ENCODE data around the gene ZNF532.

The ZNF532 gene

GRCh38 chr18:58868440-58868839 is 3.8 kb downstream of the ZNF532 start:
- peaks cover 81% of the 10 kb centered on the region for H3K79me2 ChIP-seq (ENCODE audit: control insufficient read depth, insufficient read depth, low read length, unreplicated experiment)

GRCh38 chr18:58870130-58870529 is 5.5 kb downstream of the ZNF532 start:
- peaks cover 45% of the 10 kb centered on the region for H3K36me3 ChIP-seq (ENCODE audit: insufficient read depth, low read length)
- peaks cover 34% of the 10 kb centered on the region for H3K4me1 ChIP-seq (ENCODE audit: control insufficient read depth, insufficient read depth, low read length, unreplicated experiment)
- no peak overlapping the region for H2AFZ ChIP-seq (ENCODE audit: low read length, unreplicated experiment)
- H3K27ac ChIP-seq (ENCODE audit: low read depth, low read length) = no peak overlapping the region
- H3K27me3 ChIP-seq (ENCODE audit: insufficient read depth, low read length) = no peaks in the 10 kb centered on the region
- peaks cover 87% of the 10 kb centered on the region for H3K79me2 ChIP-seq (ENCODE audit: control insufficient read depth, insufficient read depth, low read length, unreplicated experiment)
- H3K4me3 ChIP-seq (ENCODE audit: low read depth, low read length) = no peak overlapping the region

More at GRCh38 chr18:58868440-58868839, 3.8 kb downstream of the ZNF532 start:
- no peak overlapping the region for H3K27ac ChIP-seq (ENCODE audit: low read depth, low read length)
- H3K27me3 ChIP-seq (ENCODE audit: insufficient read depth, low read length) = no peaks in the 10 kb centered on the region
- H3K4me3 ChIP-seq (ENCODE audit: low read depth, low read length) = no peak overlapping the region
- no peak overlapping the region for H2AFZ ChIP-seq (ENCODE audit: low read length, unreplicated experiment)
- H3K36me3 ChIP-seq (ENCODE audit: insufficient read depth, low read length) = peaks cover 34% of the 10 kb centered on the region
- peaks cover 35% of the 10 kb centered on the region for H3K4me1 ChIP-seq (ENCODE audit: control insufficient read depth, insufficient read depth, low read length, unreplicated experiment)

- peaks cover 29% of the 10 kb centered on the region for H3K4me1 ChIP-seq (ENCODE audit: control insufficient read depth, insufficient read depth, low read length, unreplicated experiment)
- peaks cover 87% of the 10 kb centered on the region for H3K79me2 ChIP-seq (ENCODE audit: control insufficient read depth, insufficient read depth, low read length, unreplicated experiment)
Observed at GRCh38 chr18:58870621-58871020, 5.9 kb downstream of the ZNF532 start.

GRCh38 chr18:58871514-58872420 is 7.1 kb downstream of the ZNF532 start:
- peaks cover 78% of the 10 kb centered on the region for H3K79me2 ChIP-seq (ENCODE audit: control insufficient read depth, insufficient read depth, low read length, unreplicated experiment)
- H3K4me3 ChIP-seq (ENCODE audit: low read depth, low read length) = no peak overlapping the region
- peaks cover 49% of the 10 kb centered on the region for H3K36me3 ChIP-seq (ENCODE audit: insufficient read depth, low read length)
- peak overlapping the region; percentile 31; the same call in 1 of the 2 replicates for H3K27ac ChIP-seq (ENCODE audit: low read depth, low read length)
- peaks cover 18% of the 10 kb centered on the region for H3K4me1 ChIP-seq (ENCODE audit: control insufficient read depth, insufficient read depth, low read length, unreplicated experiment)
- no peaks in the 10 kb centered on the region for H3K27me3 ChIP-seq (ENCODE audit: insufficient read depth, low read length)
- H2AFZ ChIP-seq (ENCODE audit: low read length, unreplicated experiment) = no peak overlapping the region

More at GRCh38 chr18:58870621-58871020, 5.9 kb downstream of the ZNF532 start:
- H2AFZ ChIP-seq (ENCODE audit: low read length, unreplicated experiment) = no peak overlapping the region
- H3K27ac ChIP-seq (ENCODE audit: low read depth, low read length) = no peak overlapping the region
- no peak overlapping the region for H3K4me3 ChIP-seq (ENCODE audit: low read depth, low read length)
- peaks cover 50% of the 10 kb centered on the region for H3K36me3 ChIP-seq (ENCODE audit: insufficient read depth, low read length)
- H3K27me3 ChIP-seq (ENCODE audit: insufficient read depth, low read length) = no peaks in the 10 kb centered on the region

- peaks cover 76% of the 10 kb centered on the region for H3K79me2 ChIP-seq (ENCODE audit: control insufficient read depth, insufficient read depth, low read length, unreplicated experiment)
- no peak overlapping the region for H2AFZ ChIP-seq (ENCODE audit: low read length, unreplicated experiment)
- H3K36me3 ChIP-seq (ENCODE audit: insufficient read depth, low read length) = peaks cover 28% of the 10 kb centered on the region
Observed at GRCh38 chr18:58878640-58879039, 14.0 kb downstream of the ZNF532 start.

GRCh38 chr18:58881477-58881876 is 16.8 kb downstream of the ZNF532 start:
- peaks cover 12% of the 10 kb centered on the region for H3K36me3 ChIP-seq (ENCODE audit: insufficient read depth, low read length)
- no peaks in the 10 kb centered on the region for H3K27me3 ChIP-seq (ENCODE audit: insufficient read depth, low read length)
- H3K27ac ChIP-seq (ENCODE audit: low read depth, low read length) = no peak overlapping the region
- no peak overlapping the region for H3K4me3 ChIP-seq (ENCODE audit: low read depth, low read length)
- H2AFZ ChIP-seq (ENCODE audit: low read length, unreplicated experiment) = no peak overlapping the region
- H3K79me2 ChIP-seq (ENCODE audit: control insufficient read depth, insufficient read depth, low read length, unreplicated experiment) = peaks cover 60% of the 10 kb centered on the region
- peaks cover 21% of the 10 kb centered on the region for H3K4me1 ChIP-seq (ENCODE audit: control insufficient read depth, insufficient read depth, low read length, unreplicated experiment)

More at GRCh38 chr18:58878640-58879039, 14.0 kb downstream of the ZNF532 start:
- Histone ChIP-seq H3K4me1 (ENCODE audit: control insufficient read depth, insufficient read depth, low read length, unreplicated experiment) (peaks cover 18% of the 10 kb centered on the region), H3K4me3 (ENCODE audit: low read depth, low read length) (no peak overlapping the region), H3K27me3 (ENCODE audit: insufficient read depth, low read length) (no peaks in the 10 kb centered on the region), H3K27ac (ENCODE audit: low read depth, low read length) (no peak overlapping the region)

- peaks cover 9% of the 10 kb centered on the region for H3K36me3 ChIP-seq (ENCODE audit: insufficient read depth, low read length)
- no peak overlapping the region for H2AFZ ChIP-seq (ENCODE audit: low read length, unreplicated experiment)
- no peak overlapping the region for H3K27ac ChIP-seq (ENCODE audit: low read depth, low read length)
- peaks cover 59% of the 10 kb centered on the region for H3K79me2 ChIP-seq (ENCODE audit: control insufficient read depth, insufficient read depth, low read length, unreplicated experiment)
- H3K4me3 ChIP-seq (ENCODE audit: low read depth, low read length) = no peak overlapping the region
- peaks cover 26% of the 10 kb centered on the region for H3K4me1 ChIP-seq (ENCODE audit: control insufficient read depth, insufficient read depth, low read length, unreplicated experiment)
- no peaks in the 10 kb centered on the region for H3K27me3 ChIP-seq (ENCODE audit: insufficient read depth, low read length)
Observed at GRCh38 chr18:58882044-58882443, 17.4 kb downstream of the ZNF532 start.

- Histone ChIP-seq H2AFZ (ENCODE audit: low read length, unreplicated experiment) (no peak overlapping the region), H3K4me3 (ENCODE audit: low read depth, low read length) (no peak overlapping the region), H3K27me3 (ENCODE audit: insufficient read depth, low read length) (no peaks in the 10 kb centered on the region), H3K4me1 (ENCODE audit: control insufficient read depth, insufficient read depth, low read length, unreplicated experiment) (peaks cover 32% of the 10 kb centered on the region), H3K36me3 (ENCODE audit: insufficient read depth, low read length) (peaks cover 3% of the 10 kb centered on the region), H3K79me2 (ENCODE audit: control insufficient read depth, insufficient read depth, low read length, unreplicated experiment) (peaks cover 53% of the 10 kb centered on the region), H3K27ac (ENCODE audit: low read depth, low read length) (no peak overlapping the region)
Observed at GRCh38 chr18:58882686-58883085, 18.0 kb downstream of the ZNF532 start.

GRCh38 chr18:58884680-58885079 is 20.0 kb downstream of the ZNF532 start:
- Histone ChIP-seq H3K36me3 (ENCODE audit: insufficient read depth, low read length) (no peaks in the 10 kb centered on the region), H3K79me2 (ENCODE audit: control insufficient read depth, insufficient read depth, low read length, unreplicated experiment) (peaks cover 46% of the 10 kb centered on the region), H3K4me1 (ENCODE audit: control insufficient read depth, insufficient read depth, low read length, unreplicated experiment) (peaks cover 38% of the 10 kb centered on the region), H2AFZ (ENCODE audit: low read length, unreplicated experiment) (no peak overlapping the region), H3K4me3 (ENCODE audit: low read depth, low read length) (no peak overlapping the region), H3K27ac (ENCODE audit: low read depth, low read length) (no peak overlapping the region), H3K27me3 (ENCODE audit: insufficient read depth, low read length) (no peaks in the 10 kb centered on the region)

GRCh38 chr18:58886431-58886830 is 21.8 kb downstream of the ZNF532 start:
- Histone ChIP-seq H3K79me2 (ENCODE audit: control insufficient read depth, insufficient read depth, low read length, unreplicated experiment) (peaks cover 34% of the 10 kb centered on the region), H3K27ac (ENCODE audit: low read depth, low read length) (peak overlapping the region; percentile 85), H3K4me1 (ENCODE audit: control insufficient read depth, insufficient read depth, low read length, unreplicated experiment) (peaks cover 37% of the 10 kb centered on the region), H3K4me3 (ENCODE audit: low read depth, low read length) (no peak overlapping the region), H3K27me3 (ENCODE audit: insufficient read depth, low read length) (no peaks in the 10 kb centered on the region), H2AFZ (ENCODE audit: low read length, unreplicated experiment) (no peak overlapping the region), H3K36me3 (ENCODE audit: insufficient read depth, low read length) (no peaks in the 10 kb centered on the region)
